Measurements from ENCODE around the gene SMARCAD1. TPM values are rescaled to one million over a fixed set of nuclear protein-coding genes. Genes with fewer than 3 reads are reported as not detected.
A peak's percentile ranks its signal among the peaks of the same experiment; 100 is the strongest.

Gene SMARCAD1
- total and polyA plus RNA-seq, 9 of the 15 experiments (the other 6 are each of a cell fraction or from before 2014, with no cell fraction given): 11.2 to 52.2 (median 34.6) TPM

GRCh38 chr4:94226763-94227162 lies 19.1 kb downstream of the SMARCAD1 start:
- intact Hi-C loops (cut with micrococcal nuclease) (no loop called here), in situ Hi-C loops (cut with MboI) (no loop called here)
- FAIRE-seq (no peak), DNase-seq (ENCODE audit: extremely low read depth in 1 of 4, low spot score in 3 of 4) (no peak), ATAC-seq (no peak)
- no peak overlapping the region for H3K4me3 ChIP-seq
- TF ChIP-seq ZNF121 (CRISPR knock-in tag; conservative IDR thresholded peaks at IDR 0.05) (peak; percentile 63; the same call in 1 of the 2 replicates), E2F3 (CRISPR knock-in tag; IDR thresholded peaks at IDR 0.05) (no peak), RBM25 (IDR thresholded peaks at IDR 0.05; ENCODE audit: low read depth, low read length, severe bottlenecking) (peak; percentile 22)
- no peaks in the 10 kb centered on the region for H3K9me1 ChIP-seq (ENCODE audit: control insufficient read depth, insufficient read depth, low read length)
- 100% methylated on average over 3 of the region's 4 CpGs for WGBS (ENCODE audit: insufficient coverage, low coverage, missing lambda C conversion rate)
- no TSS peak for BruUV-seq (replicated peaks)
- H2AFZ ChIP-seq (ENCODE audit: low read depth, low read length): no peak overlapping the region
- H3K9me3 ChIP-seq (replicated peaks; ENCODE audit: control insufficient read depth, insufficient read depth, low read depth, low read length): no peaks in the 10 kb centered on the region
- no peak overlapping the region for H3K9ac ChIP-seq (ENCODE audit: insufficient read depth in 1 of 2, low read depth in 2 of 2, low read length in 2 of 2)
- CTCF ChIA-PET (ENCODE audit: low intra/inter-chr PET ratio): no interaction called here
- H3K27me3 ChIP-seq (ENCODE audit: control insufficient read depth in 2 of 2, insufficient read depth in 2 of 2, low read length in 2 of 2): no peaks in the 10 kb centered on the region
- POLR2A ChIA-PET: no interaction called here
- peaks cover 57% of the 10 kb centered on the region; the same call in 2 of the 3 replicates for H3K36me3 ChIP-seq (ENCODE audit: control insufficient read depth, insufficient read depth, low read length)
- H3K4me1 ChIP-seq (replicated peaks in 1 of 2; ENCODE audit: control insufficient read depth in 2 of 2, insufficient read depth in 2 of 2, low read length in 2 of 2): peaks cover 2 to 3% of the 10 kb centered on the region in 2 experiments; a peak in 1 of 5 replicates
- H3K4me2 ChIP-seq (ENCODE audit: insufficient read depth, low read length): no peak overlapping the region
- no peak overlapping the region for H3K27ac ChIP-seq (ENCODE audit: extremely low read depth, low read depth, low read length)
- peaks cover 37% of the 10 kb centered on the region for H3K79me2 ChIP-seq (ENCODE audit: control insufficient read depth, insufficient read depth, low read length)
- no peaks in the 10 kb centered on the region for H4K20me1 ChIP-seq (replicated peaks; ENCODE audit: control insufficient read depth, insufficient read depth, low read length)

- 80% methylated on average over 5 of the region's 5 CpGs for WGBS (ENCODE audit: insufficient coverage, low coverage, missing lambda C conversion rate)
- no TSS peak for BruUV-seq (replicated peaks)
- CTCF ChIA-PET (ENCODE audit: low intra/inter-chr PET ratio): no interaction called here
Observed at GRCh38 chr4:94228493-94229216, 21.0 kb downstream of the SMARCAD1 start.

More at GRCh38 chr4:94228493-94229216, 21.0 kb downstream of the SMARCAD1 start:
- Histone ChIP-seq H3K4me1 (replicated peaks in 1 of 2; ENCODE audit: control insufficient read depth in 2 of 2, insufficient read depth in 2 of 2, low read length in 2 of 2) (peaks cover 2 to 3% of the 10 kb centered on the region in 2 experiments; a peak in 1 of 5 replicates), H3K9me3 (replicated peaks; ENCODE audit: control insufficient read depth, insufficient read depth, low read depth, low read length) (no peaks in the 10 kb centered on the region), H3K9ac (ENCODE audit: insufficient read depth in 1 of 2, low read depth in 2 of 2, low read length in 2 of 2) (no peak overlapping the region), H3K27ac (ENCODE audit: extremely low read depth, low read depth, low read length) (no peak overlapping the region), H3K79me2 (ENCODE audit: control insufficient read depth, insufficient read depth, low read length) (peaks cover 33% of the 10 kb centered on the region), H3K27me3 (ENCODE audit: control insufficient read depth in 2 of 2, insufficient read depth in 2 of 2, low read length in 2 of 2) (no peaks in the 10 kb centered on the region), H3K36me3 (ENCODE audit: control insufficient read depth, insufficient read depth, low read length) (peaks cover 65% of the 10 kb centered on the region), H4K20me1 (replicated peaks; ENCODE audit: control insufficient read depth, insufficient read depth, low read length) (no peaks in the 10 kb centered on the region), H2AFZ (ENCODE audit: low read depth, low read length) (no peak overlapping the region), H3K9me1 (ENCODE audit: control insufficient read depth, insufficient read depth, low read length) (no peaks in the 10 kb centered on the region), H3K4me3 (no peak overlapping the region), H3K4me2 (ENCODE audit: insufficient read depth, low read length) (no peak overlapping the region)
- no peak for TF ChIP-seq STAT5B (CRISPR knock-in tag; IDR thresholded peaks at IDR 0.05)
- TF ChIP-seq ZNF384 (IDR thresholded peaks at IDR 0.05; ENCODE audit: low read depth, low read length): 0 out of 2 replicates have a peak, but pooled peaks have one; percentile 20
- no peak for TF ChIP-seq EP300 (IDR thresholded peaks at IDR 0.05; ENCODE audit: low read length)
- 0 out of 2 replicates have a peak, but pooled peaks have one; percentile 4 for TF ChIP-seq RFX1 (IDR thresholded peaks at IDR 0.05)
- TF ChIP-seq FOXJ2 (tag; IDR thresholded peaks at IDR 0.05): peak; percentile 76
- TF ChIP-seq ZNF695 (CRISPR knock-in tag; IDR thresholded peaks at IDR 0.05): no peak
- intact Hi-C loops (cut with micrococcal nuclease): no loop called here
- POLR2A ChIA-PET: no interaction called here
- in situ Hi-C loops (cut with MboI): no loop called here
- ATAC-seq (no peak), FAIRE-seq (no peak), DNase-seq (ENCODE audit: extremely low read depth in 1 of 4, low spot score in 3 of 4) (no peak)

Measured in K562 (cell line).